Suprapubic skin (tissue), 4 donors: Measurements from ENCODE around the gene NLRC5.

Experiments used
- CTCF ChIP-seq, 2 donors: fragments of 200-600 bp in 1 of 2; fragments of 450-650 bp in 1 of 2; sonication (generic) in 1 of 2; IDR thresholded peaks; one replicate each; pipeline ENCODE4 v1.5.1; 2016 to 2019; ENCODE audit warnings: antibody characterized with exemption in 2 of 2, mild to moderate bottlenecking in 1 of 2, moderate library complexity in 1 of 2
- EP300 ChIP-seq: sonication (generic); formaldehyde crosslinking; IDR thresholded peaks from one replicate; pipeline ENCODE4 v1.6.1; 2017; ENCODE audit warnings: antibody characterized with exemption
- POLR2A ChIP-seq, 2 donors: fragments of 450-650 bp; IDR thresholded peaks; one replicate each; pipeline ENCODE4 v1.6.1; 2017; ENCODE audit warnings: antibody characterized with exemption in 2 of 2, mild to moderate bottlenecking in 2 of 2, moderate library complexity in 2 of 2
- POLR2AphosphoS5 ChIP-seq, 3 donors: sonication (generic); formaldehyde crosslinking; IDR thresholded peaks; one replicate each; pipeline ENCODE4 v1.6.1; 2017; ENCODE audit warnings: antibody characterized with exemption in 3 of 3

- TF ChIP-seq CTCF (IDR thresholded peaks at IDR 0.05) (no peak), EP300 (no peak), POLR2AphosphoS5 (IDR thresholded peaks at IDR 0.05) (no peak), POLR2A (IDR thresholded peaks at IDR 0.05) (no peak)
These were observed 23.9 kb downstream of the NLRC5 start for GRCh38 chr16:57013229-57013628.
